ENCODE data around the gene MYBPC1.
"Not testable (repeated sequence)": the region's sequence is repeated elsewhere in the genome, so short reads cannot be mapped to it uniquely, and the experiment has no call there.

MYBPC1 gene

GRCh38 chr12:101697197-101697929, 102.6 kb downstream of the MYBPC1 start, which contains the start of gene CHPT1:
Gene CHPT1 (plus strand): TSS chr12:101697640. CDS start chr12:101697862, 222 bp downstream.
- DNase-seq = peak; percentile 81

- peak; percentile 67 for DNase-seq
Measured at GRCh38 chr12:101697930-101698799, 103.4 kb downstream of the MYBPC1 start.

- no peak for DNase-seq
Measured at GRCh38 chr12:101698800-101699347, 104.1 kb downstream of the MYBPC1 start.

- no peak for DNase-seq
Measured at GRCh38 chr12:101700299-101700820, 105.6 kb downstream of the MYBPC1 start.

GRCh38 chr12:101703487-101703886, 108.7 kb downstream of the MYBPC1 start:
- no peak for DNase-seq

- DNase-seq = no peak
Measured at GRCh38 chr12:101706403-101706802, 111.6 kb downstream of the MYBPC1 start.

- DNase-seq = no peak
Measured at GRCh38 chr12:101707131-101707782, 112.5 kb downstream of the MYBPC1 start.

- no peak for DNase-seq
Measured at GRCh38 chr12:101710288-101710687, 115.5 kb downstream of the MYBPC1 start.

- DNase-seq = no peak
Measured at GRCh38 chr12:101713059-101713682, 118.4 kb downstream of the MYBPC1 start.

GRCh38 chr12:101713930-101714329, 119.2 kb downstream of the MYBPC1 start:
- DNase-seq = no peak

- no peak for DNase-seq
Measured at GRCh38 chr12:101714877-101715444, 120.2 kb downstream of the MYBPC1 start.

GRCh38 chr12:101719566-101719965, 124.8 kb downstream of the MYBPC1 start:
- no peak for DNase-seq

GRCh38 chr12:101720118-101720517, 125.3 kb downstream of the MYBPC1 start:
- no peak for DNase-seq

- DNase-seq = no peak
Measured at GRCh38 chr12:101722392-101722791, 127.6 kb downstream of the MYBPC1 start.

- no peak for DNase-seq
Measured at GRCh38 chr12:101727098-101727497, 132.3 kb downstream of the MYBPC1 start.

- DNase-seq = no peak
Measured at GRCh38 chr12:101729842-101730241, 135.1 kb downstream of the MYBPC1 start.

GRCh38 chr12:101732318-101732717, 137.5 kb downstream of the MYBPC1 start:
- DNase-seq = no peak

- DNase-seq = no peak
Measured at GRCh38 chr12:101733166-101733565, 138.4 kb downstream of the MYBPC1 start.

GRCh38 chr12:101734482-101734881, 139.7 kb downstream of the MYBPC1 start:
- not testable (repeated sequence) for DNase-seq
